ENCODE results near the gene R3HDM2.

R3HDM2 gene

GRCh38 chr12:57430931-57431566 lies at the start of gene R3HDM2:
Gene R3HDM2, minus strand, starts transcription at chr12:57431043. Its CDS starts 120,615 bp downstream, at chr12:57310428.
- DNase-seq (ENCODE audit: low read depth in 1 of 2, low spot score in 1 of 2) = peak; percentile 92 to 95

DNA sequence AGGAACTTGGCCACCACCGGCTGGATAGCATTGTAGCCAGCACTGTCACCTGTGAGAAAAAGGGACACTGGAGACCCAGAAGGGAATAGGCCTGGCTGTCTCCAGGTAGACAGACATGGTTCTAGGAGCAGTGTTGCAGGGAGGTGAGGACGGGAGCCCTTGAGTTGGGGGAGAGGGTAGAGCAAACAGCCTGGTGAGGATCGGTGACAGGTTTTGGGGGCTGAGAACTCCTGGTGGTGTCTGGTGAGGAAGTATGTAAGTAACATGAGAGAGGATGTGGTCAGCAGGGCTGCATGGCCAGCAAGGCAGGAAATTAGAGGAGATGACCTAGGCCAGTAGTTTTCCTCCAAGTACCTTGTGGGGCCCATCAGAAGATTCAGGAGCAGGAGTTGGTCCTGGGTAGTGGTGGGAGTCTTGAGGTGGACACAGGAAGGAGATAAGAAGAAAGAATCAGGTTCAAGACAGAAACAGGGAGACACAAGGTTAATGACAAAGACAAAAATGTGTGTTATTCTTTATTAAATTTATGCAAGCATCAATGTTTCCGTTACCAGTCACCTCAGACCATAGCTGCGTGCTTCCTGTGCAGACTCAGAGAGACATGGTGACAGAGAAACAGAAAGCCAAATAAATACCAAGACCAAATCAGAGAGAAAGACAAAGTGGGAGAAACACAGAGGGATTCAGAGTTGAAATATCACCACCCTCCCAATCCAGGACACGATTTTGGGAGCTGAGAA lies 48.7 kb upstream of the R3HDM2 start, which contains the start of gene ARHGAP9:
TSS of gene ARHGAP9 (minus strand) at position 491 of the 740 bp plus-strand sequence. CDS start at position 31, 460 bp downstream.
- peak in 1 of 2 donors; percentile 59 for DNase-seq (ENCODE audit: low read depth in 1 of 2, low spot score in 1 of 2)

DNA sequence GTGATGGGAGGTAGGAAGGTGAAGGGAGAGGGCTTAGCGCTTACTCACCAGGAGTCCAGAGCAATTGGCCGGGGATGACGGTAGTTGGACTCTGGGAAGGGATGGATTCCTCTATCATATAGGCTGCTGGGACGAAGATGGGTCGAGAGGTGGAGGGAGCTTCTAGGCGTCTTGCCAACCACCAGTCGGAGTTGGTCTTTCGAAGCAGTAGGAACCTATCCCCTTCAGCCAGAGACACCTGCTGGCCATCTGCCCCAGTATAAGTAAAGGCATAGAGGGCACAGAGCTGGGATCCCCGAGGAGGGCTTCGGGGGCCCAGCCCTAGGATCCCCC lies 48.2 kb upstream of the R3HDM2 start:
- no peak for DNase-seq (ENCODE audit: low read depth in 1 of 2, low spot score in 1 of 2)

DNA sequence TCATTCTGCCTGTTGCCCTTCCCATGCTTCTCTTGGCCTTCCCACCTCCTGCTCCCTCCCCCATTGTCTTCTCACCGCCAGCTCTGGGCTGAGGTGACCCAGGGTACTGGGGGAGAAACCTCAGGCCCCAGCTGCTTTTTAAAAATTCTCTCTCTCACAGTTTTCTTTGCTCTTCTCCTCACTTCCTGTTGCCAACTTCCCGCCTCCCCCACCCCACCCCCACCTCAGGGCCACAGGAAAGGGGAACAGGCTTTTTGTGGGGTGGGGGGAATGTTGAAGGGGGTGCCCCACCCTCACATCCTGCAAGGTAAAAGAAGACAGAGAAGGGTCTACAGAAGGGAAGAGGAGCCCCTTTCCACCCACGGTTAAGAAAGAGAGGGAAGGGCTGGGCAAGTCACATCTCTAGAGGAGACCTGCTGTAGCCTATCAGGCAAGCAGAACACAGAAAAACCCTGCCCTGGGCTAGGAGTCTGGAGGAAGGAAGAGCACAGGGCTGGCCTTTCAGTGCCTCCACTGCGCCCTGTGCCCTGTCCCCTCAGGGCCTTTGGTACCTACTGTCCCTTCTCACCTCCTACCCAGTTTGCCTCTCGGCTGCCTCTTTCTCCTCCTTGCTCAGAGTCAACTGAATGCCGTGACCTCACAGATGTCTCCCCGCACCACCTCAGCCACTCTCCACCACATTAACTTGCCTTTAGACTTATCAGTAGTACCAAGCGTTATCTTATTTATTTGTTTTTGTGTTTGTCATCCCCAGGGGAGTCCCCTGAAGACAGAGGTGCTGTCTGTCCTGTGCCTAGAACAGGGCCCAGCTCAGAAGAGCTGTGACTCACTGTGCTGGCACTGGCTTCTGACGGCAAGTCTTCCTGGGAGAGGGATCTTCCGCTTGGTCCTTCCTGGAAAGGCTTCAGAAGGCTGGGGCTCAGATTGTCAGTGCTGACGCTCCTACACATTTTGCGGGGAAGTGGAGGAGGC lies 47.2 kb upstream of the R3HDM2 start:
- no peak for DNase-seq (ENCODE audit: low read depth in 1 of 2, low spot score in 1 of 2)

DNA sequence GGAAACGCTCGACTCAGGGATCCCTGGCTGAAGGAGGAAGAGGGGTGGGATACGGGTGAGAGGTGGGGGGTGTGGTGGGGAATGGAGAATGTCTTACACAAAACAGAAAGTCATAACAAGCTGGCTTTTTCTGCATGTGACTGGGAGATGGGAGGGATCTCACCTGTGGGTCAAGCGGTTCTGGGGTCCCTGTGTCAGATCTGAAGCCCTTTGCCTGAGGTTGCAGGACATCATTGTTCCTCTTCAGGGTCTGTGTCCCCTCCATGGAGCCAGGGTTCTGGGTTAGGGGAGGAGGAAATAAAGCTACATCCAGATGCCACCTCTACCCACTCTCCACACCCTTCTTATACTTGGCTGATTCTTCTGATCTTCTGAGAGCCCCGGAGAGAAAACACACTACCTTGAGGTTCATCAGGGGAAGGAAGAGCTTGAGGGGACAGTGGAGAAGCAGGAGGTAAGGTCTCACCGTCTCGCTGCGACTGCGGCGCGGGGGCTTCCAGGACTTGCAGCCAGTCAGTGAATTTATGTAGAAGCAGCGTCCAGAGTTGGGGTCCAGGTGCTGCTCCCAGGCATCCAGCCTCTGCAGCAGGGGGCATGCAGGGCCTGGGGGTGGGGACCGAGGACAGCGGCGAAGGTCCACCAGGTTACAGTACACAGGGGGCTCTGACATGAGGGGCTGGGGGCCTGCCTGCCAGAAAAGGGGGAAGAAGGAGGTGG lies 46.3 kb upstream of the R3HDM2 start:
- no peak for DNase-seq (ENCODE audit: low read depth in 1 of 2, low spot score in 1 of 2)

DNA sequence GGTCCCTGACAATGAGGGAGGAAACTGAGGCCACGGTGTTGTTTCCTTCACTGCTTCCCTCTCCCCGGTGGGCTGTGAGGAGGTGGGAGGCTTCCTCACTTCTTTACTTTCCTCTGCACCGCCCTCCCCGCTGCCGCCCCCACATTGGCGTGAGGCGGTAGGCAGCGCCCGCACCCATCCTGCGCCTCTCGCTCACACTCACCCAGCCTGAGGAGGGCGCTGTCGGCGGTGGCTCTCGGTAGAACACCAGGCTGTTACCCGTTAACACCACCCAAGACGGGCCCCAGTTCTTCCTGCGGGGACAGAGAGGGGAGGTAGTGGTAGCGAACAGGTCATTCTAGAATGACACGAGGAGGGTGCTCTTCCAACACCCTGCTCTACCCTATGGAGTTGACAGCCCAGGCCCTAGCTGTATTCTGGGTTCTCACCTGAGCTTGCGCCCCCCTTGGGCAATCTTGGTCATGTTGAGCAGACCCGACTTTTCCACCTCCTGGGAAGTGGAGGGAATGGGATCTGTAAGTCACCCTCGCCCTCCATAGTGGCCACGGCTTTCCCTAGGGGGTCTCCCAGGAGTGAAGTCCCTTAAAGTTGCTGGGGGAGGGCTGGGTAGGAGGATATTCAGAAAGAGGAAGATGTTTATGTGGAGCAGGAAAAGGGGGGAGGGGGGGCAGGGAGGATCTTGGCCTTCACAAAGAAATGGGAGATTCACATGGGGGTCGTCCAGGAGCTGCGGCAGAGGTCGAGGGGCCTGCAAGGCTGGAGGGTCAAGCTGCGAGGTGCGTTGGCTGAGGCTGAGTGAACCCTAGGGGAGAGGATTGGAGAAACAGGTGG lies 45.5 kb upstream of the R3HDM2 start:
- peak; percentile 51 for DNase-seq (ENCODE audit: low read depth in 1 of 2, low spot score in 1 of 2)

- no peak for DNase-seq (ENCODE audit: low read depth in 1 of 2, low spot score in 1 of 2)
These were observed 44.7 kb upstream of the R3HDM2 start for GRCh38 chr12:57475271-57476161.

DNA sequence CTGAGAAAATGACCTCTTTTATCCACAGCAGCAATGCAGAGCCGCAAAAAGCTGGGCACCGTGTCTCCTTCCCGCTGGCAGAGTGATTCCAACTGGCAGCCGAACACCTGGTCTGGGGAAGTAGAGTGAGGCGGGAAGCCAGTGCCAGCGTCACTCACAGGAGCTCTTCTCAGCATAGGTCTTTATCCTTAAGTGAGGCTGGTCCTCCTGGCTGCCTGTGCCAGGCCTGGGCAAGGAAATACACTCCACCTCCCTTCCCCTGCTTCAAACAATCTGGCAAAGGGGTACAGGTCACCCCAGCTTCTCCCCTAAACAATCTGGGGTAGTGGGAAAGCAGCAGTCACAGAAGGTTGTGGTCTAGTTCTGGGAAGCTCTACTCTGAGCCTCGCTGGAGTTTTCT lies 44.0 kb upstream of the R3HDM2 start:
- no peak for DNase-seq (ENCODE audit: low read depth in 1 of 2, low spot score in 1 of 2)

DNA sequence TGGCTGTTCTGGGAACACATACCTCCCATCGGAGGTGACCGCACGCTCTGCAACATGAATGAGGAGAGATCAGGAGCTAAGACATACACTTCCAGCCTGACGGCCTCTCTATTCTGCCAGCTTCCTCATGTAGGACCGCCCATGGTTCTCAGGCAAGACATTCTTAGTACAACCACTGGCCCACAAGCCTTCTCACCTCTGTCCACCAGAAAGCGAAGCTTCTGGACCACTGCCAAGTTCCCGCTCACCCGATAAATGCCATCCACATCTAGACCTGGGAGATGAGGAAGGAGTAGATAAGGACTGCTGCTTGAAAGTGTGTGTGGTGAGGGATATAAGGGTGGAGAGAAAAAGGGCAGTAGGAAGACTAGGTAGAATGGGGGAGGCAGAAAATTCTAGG lies 43.6 kb upstream of the R3HDM2 start:
- DNase-seq (ENCODE audit: low read depth in 1 of 2, low spot score in 1 of 2) = no peak

DNA sequence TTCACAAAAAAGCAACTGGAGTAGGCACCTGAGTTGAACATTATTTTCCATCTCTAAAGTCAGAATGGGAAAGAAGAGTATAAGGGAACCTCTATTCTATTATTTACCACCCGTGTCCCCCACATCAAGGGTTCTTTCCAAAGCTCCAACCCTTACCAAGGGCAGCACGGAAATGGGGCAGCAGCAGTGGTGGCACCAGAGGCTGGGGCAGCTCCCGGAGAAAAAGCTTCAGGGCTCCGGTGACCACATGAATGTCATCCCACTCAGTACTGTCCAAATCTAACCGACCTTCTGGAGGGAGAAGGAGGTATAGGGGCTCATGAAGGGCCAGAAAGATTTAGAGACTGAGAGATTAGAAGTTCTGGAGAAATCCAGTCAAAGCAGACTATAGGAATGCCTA lies 43.0 kb upstream of the R3HDM2 start:
- DNase-seq (ENCODE audit: low read depth in 1 of 2, low spot score in 1 of 2) = no peak

DNA sequence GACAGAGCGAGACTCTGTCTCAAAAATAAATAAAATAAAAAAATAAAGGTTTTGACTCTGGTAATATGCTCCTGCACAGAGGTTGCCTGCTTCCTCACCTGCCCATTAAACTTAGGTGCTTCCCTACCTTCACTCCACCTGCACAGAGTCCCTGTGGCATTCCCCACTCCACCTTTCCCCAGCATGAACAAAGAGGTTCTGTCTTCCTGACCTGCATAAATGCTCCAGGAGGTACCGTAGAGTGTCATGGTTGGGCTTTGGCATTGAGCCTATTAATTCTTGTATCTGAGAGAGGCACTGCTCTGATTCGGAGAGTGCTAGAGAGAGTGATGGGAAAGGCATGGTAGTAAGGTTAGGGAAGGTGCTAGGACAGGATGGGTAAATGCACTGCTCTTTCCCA lies 42.5 kb upstream of the R3HDM2 start:
- DNase-seq (ENCODE audit: low read depth in 1 of 2, low spot score in 1 of 2) = no peak

GRCh38 chr12:57472391-57472790 lies 41.5 kb upstream of the R3HDM2 start:
- DNase-seq (ENCODE audit: low read depth in 1 of 2, low spot score in 1 of 2) = no peak

DNA sequence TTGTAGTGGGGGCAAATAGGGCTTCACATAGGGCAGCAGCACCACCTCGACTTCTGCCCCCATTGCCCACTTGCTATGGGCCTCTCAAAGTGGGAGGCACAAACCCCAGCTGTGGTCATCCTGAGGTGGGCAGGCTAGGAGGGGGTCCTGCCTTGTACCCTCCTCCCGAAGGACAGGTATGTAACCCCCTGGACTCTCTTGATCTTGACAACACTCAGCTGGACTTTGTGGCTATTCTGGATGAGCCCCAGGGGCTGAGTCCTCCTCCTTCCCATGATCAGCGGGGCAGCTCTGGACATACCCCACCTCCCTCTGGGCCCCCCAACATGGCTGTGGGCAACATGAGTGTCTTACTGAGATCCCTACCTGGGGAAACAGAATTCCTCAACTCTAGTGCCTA lies 40.8 kb upstream of the R3HDM2 start:
- no peak for DNase-seq (ENCODE audit: low read depth in 1 of 2, low spot score in 1 of 2)

DNA sequence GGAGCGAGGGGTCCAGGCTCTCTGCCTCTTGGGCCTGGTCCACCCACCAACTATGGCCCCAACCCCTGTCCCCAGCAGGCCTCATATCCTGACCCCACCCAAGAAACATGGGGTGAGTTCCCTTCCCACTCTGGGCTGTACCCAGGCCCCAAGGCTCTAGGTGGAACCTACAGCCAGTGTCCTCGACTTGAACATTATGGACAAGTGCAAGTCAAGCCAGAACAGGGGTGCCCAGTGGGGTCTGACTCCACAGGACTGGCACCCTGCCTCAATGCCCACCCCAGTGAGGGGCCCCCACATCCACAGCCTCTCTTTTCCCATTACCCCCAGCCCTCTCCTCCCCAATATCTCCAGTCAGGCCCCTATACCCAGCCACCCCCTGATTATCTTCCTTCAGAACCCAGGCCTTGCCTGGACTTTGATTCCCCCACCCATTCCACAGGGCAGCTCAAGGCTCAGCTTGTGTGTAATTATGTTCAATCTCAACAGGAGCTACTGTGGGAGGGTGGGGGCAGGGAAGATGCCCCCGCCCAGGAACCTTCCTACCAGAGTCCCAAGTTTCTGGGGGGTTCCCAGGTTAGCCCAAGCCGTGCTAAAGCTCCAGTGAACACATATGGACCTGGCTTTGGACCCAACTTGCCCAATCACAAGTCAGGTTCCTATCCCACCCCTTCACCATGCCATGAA lies 40.3 kb upstream of the R3HDM2 start:
- no peak for DNase-seq (ENCODE audit: low read depth in 1 of 2, low spot score in 1 of 2)

GRCh38 chr12:57470286-57470969 lies 39.6 kb upstream of the R3HDM2 start:
- no peak for DNase-seq (ENCODE audit: low read depth in 1 of 2, low spot score in 1 of 2)

GRCh38 chr12:57469296-57470164 lies 38.7 kb upstream of the R3HDM2 start:
- no peak for DNase-seq (ENCODE audit: low read depth in 1 of 2, low spot score in 1 of 2)

GRCh38 chr12:57467915-57468314 lies 37.1 kb upstream of the R3HDM2 start:
- DNase-seq (ENCODE audit: low read depth in 1 of 2, low spot score in 1 of 2) = no peak
